ENCODE results near the gene BSG.

The BSG gene

GRCh38 chr19:608155-609003 lies 36.0 kb downstream of the BSG start:
- no peak overlapping the region for H3K4me3 ChIP-seq (ENCODE audit: low read length)
- no peak for TF ChIP-seq ZNF274 (IDR thresholded peaks at IDR 0.05; ENCODE audit: low read depth, low read length)

GRCh38 chr19:609004-609346 lies 36.6 kb downstream of the BSG start:
- H3K4me3 ChIP-seq (ENCODE audit: low read length) = no peak overlapping the region
- TF ChIP-seq ZNF274 (IDR thresholded peaks at IDR 0.05; ENCODE audit: low read depth, low read length) = no peak

- peak overlapping the region; percentile 11; the same call in 1 of the 2 replicates for H3K4me3 ChIP-seq (ENCODE audit: low read length)
- TF ChIP-seq ZNF274 (IDR thresholded peaks at IDR 0.05; ENCODE audit: low read depth, low read length) = no peak
These were observed 37.8 kb downstream of the BSG start for GRCh38 chr19:610071-610800.

- TF ChIP-seq ZNF274 (IDR thresholded peaks at IDR 0.05; ENCODE audit: low read depth, low read length) = no peak
- peak overlapping the region; percentile 11; the same call in 1 of the 2 replicates for H3K4me3 ChIP-seq (ENCODE audit: low read length)
These were observed 38.5 kb downstream of the BSG start for GRCh38 chr19:610801-611480.

GRCh38 chr19:611481-611868 lies 39.1 kb downstream of the BSG start:
- H3K4me3 ChIP-seq (ENCODE audit: low read length) = no peak overlapping the region; the same call in 1 of the 2 replicates

GRCh38 chr19:612941-613340 lies 40.5 kb downstream of the BSG start:
- H3K4me3 ChIP-seq (ENCODE audit: low read length) = no peak overlapping the region
- no peak for TF ChIP-seq ZNF274 (IDR thresholded peaks at IDR 0.05; ENCODE audit: low read depth, low read length)

More at GRCh38 chr19:611481-611868, 39.1 kb downstream of the BSG start:
- TF ChIP-seq ZNF274 (IDR thresholded peaks at IDR 0.05; ENCODE audit: low read depth, low read length) = no peak

GRCh38 chr19:613732-614567 lies 41.6 kb downstream of the BSG start:
- no peak for TF ChIP-seq ZNF274 (IDR thresholded peaks at IDR 0.05; ENCODE audit: low read depth, low read length)
- H3K4me3 ChIP-seq (ENCODE audit: low read length) = no peak overlapping the region

- TF ChIP-seq ZNF274 (IDR thresholded peaks at IDR 0.05; ENCODE audit: low read depth, low read length) = no peak
- no peak overlapping the region for H3K4me3 ChIP-seq (ENCODE audit: low read length)
These were observed 43.2 kb downstream of the BSG start for GRCh38 chr19:615619-616018.

GRCh38 chr19:616062-616700 lies 43.8 kb downstream of the BSG start:
- H3K4me3 ChIP-seq (ENCODE audit: low read length) = no peak overlapping the region
- no peak for TF ChIP-seq ZNF274 (IDR thresholded peaks at IDR 0.05; ENCODE audit: low read depth, low read length)

GRCh38 chr19:616747-617526 lies 44.5 kb downstream of the BSG start:
- no peak overlapping the region for H3K4me3 ChIP-seq (ENCODE audit: low read length)
- no peak for TF ChIP-seq ZNF274 (IDR thresholded peaks at IDR 0.05; ENCODE audit: low read depth, low read length)

- no peak for TF ChIP-seq ZNF274 (IDR thresholded peaks at IDR 0.05; ENCODE audit: low read depth, low read length)
- H3K4me3 ChIP-seq (ENCODE audit: low read length) = no peak overlapping the region
These were observed 45.3 kb downstream of the BSG start for GRCh38 chr19:617551-618246.

- no peak for TF ChIP-seq ZNF274 (IDR thresholded peaks at IDR 0.05; ENCODE audit: low read depth, low read length)
- H3K4me3 ChIP-seq (ENCODE audit: low read length) = no peak overlapping the region
These were observed 45.8 kb downstream of the BSG start for GRCh38 chr19:618247-618619.
